GM18861 (cell line): ENCODE results near the gene FSTL4.
"Not testable (repeated sequence)": the region's sequence is repeated elsewhere in the genome, so short reads cannot be mapped to it uniquely, and the experiment has no call there.

Source experiments
- ATAC-seq: cut with Tn5 transposase; IDR thresholded peaks from one replicate; pipeline ENCODE4 v1.9.1; 2021; ENCODE audit not compliant: unreplicated experiment

Gene FSTL4

DNA sequence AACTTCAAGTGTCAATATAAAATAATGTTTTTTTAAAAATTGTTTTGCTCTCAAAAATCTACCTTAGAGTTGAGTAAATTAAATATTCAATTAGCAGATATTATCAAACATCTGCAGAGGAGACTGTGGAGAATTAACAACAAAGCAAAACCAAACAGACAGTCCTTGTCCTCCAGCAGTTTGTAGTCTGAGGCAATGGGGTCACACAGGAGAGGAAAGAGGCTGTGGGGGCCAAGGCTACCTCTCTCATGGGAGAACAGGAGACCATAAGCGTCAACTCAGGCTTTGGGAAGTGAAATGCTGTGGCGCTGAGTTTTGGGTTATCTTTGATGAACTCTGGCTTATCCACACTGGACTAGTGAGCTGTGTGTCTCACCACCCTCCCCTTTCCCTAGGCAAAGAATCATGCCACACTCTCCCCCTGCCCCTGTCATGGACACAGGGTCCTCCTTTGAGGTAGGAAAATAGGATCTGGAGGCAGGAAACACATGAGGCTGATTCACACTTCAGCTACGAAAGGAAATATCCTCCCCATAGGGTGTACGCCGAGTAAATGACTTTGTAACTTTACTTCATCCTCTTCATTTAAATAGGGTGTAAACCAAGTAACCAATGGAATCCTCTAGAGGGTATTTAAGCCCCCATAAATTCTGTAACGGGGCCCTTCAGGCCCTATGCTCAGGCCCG, 152.7 kb downstream of the FSTL4 start:
- no peak for ATAC-seq

DNA sequence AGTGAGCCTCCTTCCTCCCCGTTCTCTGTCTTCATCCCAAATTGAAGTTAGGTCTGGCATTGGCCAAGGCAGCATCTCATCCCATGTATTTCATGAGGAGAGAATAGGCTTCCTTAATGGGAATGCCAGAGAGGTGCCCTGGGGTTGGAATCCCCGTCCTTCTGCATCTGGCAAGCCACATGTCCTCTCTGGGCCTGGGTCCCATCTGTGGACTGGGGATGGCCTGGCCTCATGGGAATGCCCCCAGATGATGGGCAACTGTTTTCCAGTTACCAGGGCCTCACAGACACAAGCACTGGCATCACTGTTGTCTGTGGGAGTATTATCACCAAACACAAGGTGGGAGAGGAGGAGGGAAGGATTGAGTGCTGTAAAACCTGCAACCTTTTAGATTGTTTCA, 153.9 kb downstream of the FSTL4 start:
- no peak for ATAC-seq

DNA sequence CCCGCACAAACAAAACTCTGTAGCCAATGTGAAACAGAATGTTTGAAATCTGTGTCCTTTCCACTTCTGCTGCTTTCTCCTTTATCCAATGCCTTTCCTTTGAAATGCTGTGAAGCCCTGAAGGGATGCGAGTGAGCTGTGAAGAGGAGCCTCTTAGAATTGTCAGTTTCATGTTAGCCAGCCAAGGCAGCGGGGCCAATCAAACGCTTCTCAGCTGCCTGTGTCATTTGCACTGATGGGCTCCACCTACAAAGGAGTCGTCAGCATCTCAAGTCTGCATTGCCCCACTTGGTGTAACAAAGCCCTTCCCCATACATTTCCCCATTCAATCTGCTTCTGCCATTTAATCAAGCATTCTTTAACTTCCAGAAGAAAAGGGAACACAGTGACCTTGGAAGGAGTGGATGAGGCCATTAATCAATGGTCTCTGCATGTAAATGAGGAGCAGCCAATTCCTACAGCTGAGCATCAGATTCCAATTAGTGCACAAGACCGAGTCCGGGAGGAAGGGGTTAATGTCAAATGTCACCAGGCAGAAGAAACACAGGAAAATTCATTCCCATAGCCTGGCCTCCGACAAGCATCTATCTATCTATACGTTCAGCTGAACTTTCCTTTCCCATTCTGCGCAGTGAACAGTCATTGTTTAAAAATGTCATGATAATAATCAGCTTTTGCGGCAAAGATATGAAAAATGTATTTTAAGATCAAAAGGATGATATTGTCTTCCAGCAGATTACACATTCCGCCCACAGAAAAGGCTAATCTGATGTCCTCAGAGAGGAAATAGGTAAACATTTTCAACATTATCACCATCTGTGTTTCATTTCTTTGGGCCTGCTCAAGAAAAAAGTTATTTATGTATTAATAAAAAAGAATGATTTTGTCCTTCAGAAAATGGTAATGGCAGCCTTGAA, 154.6 kb downstream of the FSTL4 start:
- no peak for ATAC-seq

DNA sequence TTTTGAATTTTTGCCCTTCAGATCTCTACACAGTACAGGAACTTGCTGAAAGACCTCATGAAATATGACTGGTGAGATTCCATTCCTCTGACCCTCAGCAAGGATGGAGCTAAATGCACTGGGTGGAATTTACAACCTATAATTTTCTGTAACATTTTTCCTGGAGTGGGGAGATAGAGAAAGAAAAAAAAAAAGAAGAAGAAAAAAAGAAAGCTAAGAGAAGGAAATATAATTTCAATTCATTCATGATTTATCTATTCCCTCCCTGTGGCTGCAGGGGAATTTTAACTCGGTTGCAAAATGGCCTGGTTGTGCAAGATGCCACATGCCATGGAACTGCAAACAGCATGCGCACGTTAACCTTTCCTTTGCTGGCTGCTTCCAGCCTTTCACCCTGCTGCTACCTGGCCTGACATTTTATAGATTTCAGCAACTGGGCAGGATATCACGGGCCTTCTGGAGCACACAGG, 155.4 kb downstream of the FSTL4 start:
- no peak for ATAC-seq

DNA sequence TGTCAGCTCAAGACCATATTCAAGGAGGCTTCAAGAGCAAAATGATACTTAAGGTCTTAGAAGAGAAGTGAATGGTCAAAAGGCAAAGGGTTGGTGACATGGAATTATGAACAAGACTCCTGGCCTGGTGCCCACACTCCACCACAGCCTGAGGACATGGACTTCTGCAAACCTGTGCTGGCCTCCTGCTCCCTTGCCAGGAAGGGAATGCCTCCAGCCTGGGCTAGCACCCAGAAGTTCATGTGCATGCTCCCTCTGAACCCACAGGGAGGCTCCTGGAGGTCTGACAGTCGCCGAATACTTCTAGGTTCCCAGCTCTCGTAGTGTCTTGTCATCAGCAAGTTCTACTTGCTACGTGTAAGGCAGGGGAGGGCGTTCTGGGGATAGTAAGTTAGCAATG, 156.7 kb downstream of the FSTL4 start:
- ATAC-seq = no peak

DNA sequence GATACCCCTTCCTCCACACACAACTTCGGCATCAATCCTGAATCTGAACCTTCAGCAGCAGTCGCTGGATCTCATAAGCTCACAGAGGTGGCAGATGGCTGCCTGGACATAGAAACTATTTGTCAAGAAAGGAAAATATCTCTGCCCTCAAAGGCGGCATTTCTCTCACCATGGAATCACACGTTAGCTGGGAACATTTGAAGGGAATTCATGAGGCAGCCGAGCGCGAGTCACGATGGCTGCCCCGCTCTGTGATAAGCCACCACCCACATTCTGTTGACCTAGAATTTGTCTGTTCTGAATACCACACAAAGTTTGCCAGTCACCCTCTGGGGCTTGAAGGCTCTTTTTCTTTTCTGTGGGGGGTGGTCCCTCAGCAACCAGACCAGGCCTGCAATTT, 157.9 kb downstream of the FSTL4 start:
- no peak for ATAC-seq

DNA sequence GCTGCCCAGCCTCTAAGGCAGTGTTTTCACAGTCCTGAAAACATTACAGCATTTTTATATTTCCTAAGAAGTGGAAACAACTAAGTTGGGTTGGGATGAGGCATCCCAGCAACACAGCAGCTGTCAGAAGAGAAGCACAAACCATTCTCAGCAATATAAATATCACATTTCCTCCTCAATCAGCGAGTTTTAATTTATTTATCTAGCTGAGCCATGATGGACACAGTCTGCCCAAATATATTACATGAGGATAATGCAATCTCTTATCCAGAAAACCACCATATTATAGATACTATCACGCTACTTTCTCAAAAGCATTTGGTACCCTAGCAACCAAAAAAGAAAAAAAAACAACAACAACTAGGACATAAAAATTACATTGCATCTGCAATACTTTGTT, 158.5 kb downstream of the FSTL4 start:
- ATAC-seq = no peak

DNA sequence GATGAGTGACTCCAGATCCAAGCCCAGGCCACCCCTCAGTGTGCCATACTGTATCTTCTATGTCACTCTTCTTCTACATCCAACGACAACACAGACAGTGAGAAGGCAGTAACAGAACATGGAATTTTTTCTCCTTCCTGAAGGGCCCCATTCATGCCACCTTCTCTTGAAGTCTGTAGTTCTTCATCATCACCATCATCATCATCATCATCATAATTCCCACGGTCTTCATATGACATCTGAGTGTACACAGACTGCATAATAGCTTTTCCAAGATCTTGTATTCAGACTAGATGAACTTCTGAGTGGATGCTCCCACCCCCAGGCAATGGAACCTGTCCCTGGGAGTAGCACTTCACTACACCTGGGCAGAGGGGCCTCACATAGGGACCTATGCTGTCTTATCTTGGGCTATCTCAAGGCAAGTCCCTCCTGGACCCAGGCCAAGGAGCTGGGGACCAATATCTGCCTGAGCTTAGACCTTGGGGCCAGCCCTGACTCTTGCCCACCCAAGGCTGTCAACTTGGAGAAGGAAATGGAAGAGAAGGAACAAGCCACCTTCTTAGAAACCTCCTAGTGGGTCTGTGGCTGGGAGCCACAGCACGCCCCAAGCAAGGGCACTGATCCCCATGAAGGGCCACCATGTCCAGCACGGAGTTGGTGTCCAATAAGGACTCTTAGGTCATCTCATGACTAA, 159.1 kb downstream of the FSTL4 start:
- ATAC-seq = no peak

DNA sequence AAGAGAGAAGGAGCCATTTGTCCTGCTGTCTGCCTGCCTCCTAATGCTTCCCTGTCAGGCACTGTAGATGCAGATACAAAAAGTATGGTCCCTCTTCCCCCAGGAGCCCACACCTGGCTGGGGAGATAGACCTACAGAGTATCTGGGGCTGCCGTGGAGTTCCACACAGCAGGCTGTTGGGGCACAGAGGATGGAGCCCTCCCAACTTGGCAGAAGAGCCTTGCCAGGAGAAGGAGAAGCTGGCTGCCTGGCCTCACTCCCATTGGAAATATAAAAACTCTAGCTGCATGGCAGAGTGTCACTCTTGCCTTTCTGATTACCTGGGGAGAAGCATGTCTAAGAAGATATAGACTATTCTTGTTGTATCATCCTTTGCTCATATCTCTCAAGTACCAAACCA, 160.4 kb downstream of the FSTL4 start:
- no peak for ATAC-seq

DNA sequence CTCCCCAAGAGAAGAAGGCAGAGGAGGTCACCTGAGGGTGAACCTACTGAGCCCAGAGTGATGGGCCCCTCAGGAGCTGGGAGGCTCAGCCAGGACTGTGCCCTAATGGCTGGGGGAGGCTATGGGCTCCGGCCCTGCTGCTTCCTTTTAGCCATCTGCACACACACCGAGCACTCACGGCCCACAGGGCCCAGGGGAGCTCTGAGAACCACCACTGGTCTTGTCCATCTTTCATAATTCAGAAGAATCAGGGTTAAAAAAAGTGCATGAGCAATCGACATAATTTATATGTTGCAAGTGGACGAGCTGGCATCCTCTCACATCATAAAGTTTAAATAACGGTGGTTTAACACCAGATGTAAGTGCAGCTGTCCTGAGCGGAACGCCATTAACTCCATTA, 162.1 kb downstream of the FSTL4 start:
- no peak for ATAC-seq

DNA sequence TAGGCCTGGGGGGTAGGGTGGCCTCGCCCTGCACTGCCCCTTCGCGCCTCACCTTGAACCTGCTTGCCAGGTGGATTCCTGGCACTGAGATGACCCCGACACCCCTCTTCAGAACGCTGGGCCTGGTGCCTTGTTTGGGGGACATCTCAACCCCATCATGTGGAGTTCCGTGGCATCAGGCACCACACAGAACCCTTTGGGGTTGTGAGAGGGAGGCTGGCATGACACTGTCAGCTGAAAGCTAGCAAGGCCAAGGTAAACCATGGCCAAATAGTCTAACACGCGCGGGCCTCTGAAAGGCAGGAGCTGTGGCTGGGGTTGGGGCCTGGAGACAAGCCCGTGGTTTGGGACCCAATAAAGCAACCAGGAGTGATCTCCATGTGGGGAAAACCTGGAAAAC, 163.2 kb downstream of the FSTL4 start:
- no peak for ATAC-seq

DNA sequence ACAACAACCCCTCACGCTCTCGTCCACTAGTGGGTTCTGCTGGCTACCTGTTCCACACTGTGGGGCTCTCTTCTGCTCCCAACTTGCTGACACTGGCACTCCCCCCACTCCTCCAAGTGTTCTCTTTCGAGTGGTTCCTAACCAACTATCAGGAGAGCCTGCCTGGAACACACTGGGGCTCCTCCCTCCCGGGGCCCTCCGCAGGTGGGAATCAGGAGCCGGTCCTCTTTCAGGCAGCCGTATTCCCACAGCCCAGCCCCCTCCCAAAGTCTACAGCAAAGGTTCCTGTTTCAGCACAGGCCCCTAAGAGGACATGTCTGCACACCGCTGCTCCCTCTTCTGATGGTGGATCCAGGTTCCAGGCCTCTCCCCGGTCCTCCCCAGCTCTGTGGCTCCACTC, 165.9 kb downstream of the FSTL4 start:
- no peak for ATAC-seq

DNA sequence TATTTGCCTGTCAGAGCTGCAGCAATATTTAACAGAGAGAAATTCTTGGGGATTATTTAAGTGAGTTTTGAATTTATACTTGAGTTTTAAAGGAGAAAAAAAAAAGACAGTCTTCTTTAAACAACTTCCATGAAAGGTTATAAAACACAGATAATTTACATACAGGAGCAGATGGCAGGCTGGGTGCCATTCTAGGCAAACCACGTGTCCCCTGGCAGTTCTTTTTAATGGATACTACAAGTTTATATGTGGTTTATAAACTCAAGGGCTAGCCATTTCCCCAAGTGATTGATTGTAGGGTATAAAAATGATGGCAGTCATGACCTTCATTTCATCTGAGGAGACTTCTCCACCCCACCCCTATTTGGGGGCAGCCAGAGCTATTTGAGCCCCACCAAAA, 166.6 kb downstream of the FSTL4 start:
- no peak for ATAC-seq

DNA sequence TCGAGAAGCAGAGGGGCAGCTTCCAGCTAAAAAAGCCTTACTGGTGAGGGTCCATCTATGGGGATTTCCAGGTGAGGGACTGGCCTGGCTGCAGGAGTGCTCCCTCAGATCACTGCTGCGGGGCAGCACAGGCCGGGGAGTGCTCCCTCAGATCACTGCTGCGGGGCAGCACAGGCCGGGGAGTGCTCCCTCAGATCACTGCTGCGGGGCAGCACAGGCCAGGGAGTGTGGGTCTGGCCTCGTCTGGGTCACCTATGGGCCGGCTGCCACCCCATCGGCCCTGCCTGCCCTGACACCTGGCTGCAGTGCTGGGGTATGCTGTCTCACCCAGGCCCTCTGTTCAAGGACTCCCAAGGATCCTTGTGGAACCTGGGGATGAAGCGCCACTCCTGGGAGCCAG, 167.1 kb downstream of the FSTL4 start:
- ATAC-seq = not testable (repeated sequence)

DNA sequence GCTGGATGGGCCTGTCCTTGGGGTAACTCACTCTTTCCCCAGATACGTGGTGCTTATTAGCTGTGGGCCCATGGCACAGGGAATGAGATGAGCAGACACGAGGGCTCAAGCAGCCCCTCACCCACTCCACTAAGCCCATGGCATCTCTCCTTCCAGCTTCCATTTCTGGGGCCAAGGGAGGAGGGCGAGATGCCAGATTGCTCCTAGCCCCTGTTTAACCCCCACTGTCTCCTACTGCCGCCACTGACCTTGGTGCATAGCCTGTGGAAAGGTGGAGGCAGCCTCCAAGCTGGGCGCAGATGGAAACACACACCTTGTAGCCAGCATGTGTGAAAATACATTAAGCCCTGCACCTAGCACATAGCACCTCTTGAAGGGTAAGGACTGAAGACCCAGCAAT, 167.6 kb downstream of the FSTL4 start:
- no peak for ATAC-seq

DNA sequence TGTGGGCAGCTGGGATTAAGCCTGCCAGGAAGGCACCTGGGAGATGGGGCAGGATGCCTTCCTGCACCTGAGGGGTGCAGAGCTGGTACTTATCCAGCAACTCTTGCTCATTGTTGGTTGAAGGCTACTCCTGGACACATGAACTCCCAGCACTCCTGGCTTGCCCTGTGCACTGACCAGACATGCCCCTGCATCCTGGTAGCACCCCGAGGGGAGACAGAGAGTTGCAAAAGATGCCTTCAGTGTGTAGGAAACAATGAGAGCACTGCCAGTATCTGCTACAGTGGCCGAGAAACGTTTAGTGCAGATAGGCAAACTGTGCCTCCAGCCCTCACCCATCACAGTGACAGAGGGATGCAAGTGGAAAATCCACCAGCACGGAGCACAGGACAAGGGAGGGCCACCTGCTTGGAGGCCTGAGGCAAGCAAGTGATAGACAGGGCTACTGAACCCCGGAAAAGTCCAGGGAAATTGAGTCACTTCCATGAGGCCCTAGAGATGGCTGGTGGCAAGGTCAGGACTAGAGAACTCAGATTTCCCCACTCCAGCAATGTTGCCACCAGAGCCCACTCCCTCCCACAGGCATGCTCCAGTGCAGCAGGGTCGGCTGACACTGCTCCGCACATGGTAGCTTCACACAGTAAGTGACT, 171.1 kb downstream of the FSTL4 start:
- ATAC-seq = no peak

DNA sequence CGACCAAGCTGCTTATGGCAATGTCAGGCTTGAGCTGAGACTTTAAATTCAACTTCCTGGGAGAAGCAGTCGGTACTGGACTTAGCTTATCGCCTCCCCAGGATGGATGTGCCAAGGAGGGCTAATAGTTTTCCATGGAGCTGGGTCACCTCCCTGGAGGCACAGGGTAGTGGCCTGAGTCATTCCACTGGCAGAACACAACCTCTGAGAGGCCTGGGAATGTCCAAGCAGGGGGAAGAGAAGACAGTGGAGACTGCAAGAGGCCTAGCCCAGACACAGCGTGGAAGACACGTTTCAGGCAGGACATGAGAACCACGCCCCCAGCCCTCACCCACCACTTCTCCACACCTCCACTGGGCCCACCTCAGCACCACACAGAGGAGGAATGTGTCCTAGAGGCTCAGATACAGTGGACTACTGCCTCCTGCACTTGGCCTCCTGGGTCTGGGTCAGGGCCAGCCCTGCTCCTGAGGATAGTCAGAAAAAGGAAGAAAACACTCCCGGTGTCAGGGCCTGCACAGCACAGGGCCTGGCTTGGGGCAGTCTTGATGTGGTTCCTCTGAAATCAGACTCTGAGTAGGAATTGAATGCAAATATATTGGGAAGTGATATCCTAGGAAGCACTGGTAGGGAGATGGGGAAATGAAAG, 171.8 kb downstream of the FSTL4 start:
- no peak for ATAC-seq

DNA sequence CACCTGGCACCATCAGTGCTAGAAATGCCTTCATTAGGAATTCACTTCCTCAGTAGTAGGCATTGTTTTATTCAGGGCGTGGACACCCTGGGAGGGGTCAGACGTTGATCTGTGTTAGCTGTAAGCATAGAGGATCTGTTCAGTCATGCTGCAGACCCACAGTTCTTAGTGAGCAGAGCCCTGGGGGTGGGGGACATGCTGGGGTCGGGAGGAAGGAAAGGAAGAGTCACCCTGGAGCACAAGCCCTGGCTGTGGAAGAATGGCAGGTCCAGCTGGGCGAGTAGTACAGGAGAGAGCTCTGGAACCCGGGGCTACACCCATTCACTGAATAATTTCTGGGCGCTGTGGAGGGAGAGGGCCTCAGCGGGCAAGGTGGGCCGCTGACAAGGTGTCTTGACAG, 172.5 kb downstream of the FSTL4 start:
- ATAC-seq = no peak

DNA sequence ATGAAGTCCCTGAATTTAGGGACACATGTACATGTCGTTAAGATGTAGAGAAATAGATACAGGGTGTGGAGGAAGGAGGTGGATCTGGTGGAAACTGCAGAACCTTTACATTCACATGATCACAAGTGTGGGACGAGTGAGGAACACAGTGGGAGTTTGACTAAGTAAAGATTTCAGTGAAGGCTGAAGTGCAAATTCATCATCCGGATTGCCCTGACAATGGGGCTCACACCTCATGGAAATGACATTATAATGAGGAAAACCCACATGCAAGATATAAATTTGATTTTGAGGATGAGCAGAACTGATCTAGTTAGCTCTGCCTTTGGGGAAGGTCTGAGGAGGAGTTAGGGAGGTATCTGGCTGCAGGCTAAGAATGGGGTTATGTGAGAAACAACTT, 173.9 kb downstream of the FSTL4 start:
- no peak for ATAC-seq

DNA sequence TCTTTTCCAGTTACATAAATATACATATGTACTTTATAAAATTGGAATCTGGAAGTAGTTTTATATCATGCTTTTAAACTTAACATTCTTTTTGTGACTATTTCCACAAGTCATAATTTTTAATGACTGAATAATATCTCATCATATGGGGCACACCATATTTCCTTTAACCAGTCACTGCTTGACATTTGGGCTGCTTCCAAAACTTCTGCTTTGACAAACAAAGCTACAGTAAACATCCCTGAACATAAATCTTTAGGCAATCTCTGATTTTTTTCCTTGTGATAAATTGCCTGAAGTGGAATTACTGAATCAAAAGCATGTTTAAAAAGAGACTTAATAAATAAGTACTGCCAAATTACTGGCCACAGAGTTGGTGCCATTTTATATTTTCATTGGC, 178.0 kb downstream of the FSTL4 start:
- ATAC-seq = no peak

DNA sequence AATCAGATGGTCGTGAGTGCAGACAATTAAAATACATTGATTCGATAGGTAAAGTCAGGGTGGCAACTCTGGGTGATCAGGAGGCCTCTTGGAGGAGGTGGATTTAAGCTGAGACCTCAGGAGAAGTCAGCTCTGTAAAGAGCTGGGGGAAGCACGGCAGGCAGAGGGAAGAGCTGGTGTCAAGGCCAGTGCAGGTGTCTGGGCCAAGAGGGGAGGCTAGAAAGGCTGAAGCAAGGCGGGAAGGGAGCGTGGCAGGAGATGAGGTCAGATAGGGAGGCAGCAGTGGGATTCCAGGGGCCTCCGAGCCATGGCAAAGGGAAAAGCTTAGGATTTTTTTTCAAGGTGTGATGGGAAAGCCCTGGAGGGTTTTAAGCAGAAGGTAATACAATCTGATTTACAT, 178.7 kb downstream of the FSTL4 start:
- ATAC-seq = no peak
